Stimulated activated CD8-positive, alpha-beta memory T cell treated with anti-CD3 and anti-CD28 coated beads, Interleukin-15, amount 100 ng/mL, for 48 hours (primary cell): ENCODE data around the gene WDR90.

Source experiments
- DNase-seq, 2 donors: peaks; one replicate each; pipeline ENCODE4 v3.0.0-alpha.2; 2020; ENCODE audit warnings: low read depth in 2 of 2

Gene WDR90

DNA sequence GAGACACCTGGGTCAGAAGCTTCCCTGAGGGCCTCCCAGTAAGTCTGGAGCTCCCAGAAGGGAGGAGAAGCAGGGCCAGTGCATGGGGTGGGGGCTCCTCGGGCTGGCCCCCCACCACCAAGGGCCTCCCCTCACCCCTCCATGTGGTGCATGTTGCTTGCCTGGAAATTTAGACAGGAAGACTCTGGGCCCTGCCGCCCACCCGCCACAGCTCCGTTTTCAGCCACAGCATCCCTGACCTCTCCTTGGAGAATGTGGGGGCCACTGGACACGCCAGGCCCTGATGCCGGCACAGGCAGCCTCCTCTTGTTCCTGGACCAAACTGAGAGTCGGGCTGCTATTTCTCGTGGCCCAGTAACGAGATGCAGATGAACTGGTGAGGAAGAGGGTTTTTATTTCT, 10.3 kb upstream of the WDR90 start:
- DNase-seq, result no peak

DNA sequence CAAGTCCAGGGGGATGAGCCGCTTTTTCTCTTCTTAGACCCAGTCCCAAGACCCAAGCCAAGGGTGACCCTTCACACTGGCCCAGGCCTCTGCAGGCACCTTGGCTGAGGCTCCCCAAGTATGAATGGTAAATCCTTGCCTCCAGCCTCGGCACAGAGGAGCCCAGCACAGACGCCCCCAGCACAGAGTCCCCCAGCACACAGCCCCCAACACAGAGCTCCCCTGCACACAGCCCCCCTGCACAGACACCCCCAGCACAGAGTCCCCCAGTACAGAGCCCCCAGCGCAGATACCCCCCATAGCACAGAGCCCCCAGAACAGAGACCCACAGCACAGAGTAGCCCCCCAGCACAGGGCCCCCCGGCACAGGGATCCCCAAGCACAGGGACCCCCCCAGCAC, 8.6 kb upstream of the WDR90 start:
- DNase-seq, result no peak

DNA sequence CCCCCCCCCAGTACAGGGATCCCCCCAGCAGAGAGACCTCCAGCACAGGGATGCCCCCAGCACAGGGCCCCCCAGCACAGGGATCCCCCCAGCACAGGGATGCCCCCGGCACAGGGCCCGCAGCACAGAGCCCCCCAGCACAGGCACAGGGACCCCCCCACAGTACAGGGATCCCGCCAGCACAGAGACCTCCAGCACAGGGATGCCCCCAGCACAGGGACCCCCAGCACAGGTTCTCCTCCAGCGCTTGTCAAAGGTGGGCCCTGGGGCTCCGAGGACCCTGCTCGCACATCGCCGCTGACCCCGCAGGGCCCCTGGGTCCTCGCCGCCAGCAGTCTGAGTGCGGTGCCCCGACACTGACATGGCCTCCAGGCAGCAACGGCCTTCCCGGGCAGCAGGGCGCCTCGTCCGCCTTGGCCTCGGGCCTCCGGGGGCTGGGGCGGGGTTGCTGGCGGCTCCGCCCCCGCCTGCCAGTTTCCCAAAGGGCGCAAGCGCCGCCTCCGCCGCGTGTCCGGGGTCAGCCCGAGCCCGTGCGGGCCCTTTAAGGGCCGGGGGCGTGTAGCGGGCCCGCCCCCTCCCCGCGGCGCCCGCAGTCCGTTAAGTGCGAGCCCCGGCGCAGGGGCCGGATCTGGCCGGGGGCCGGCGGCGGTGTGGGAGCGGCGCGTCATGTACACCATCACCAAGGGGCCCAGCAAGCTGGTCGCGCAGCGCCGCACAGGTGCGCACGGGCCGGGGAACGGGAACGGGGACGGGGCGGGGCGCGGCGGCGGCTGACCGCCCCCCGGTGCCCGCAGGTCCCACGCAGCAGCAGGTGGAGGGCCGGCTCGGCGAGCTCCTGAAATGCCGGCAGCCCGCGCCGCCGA, 7.6 kb upstream of the WDR90 start, which contains the start of gene MCRIP2:
Gene MCRIP2, plus strand, starts transcription at position 503 of the 863 bp plus-strand sequence. Its CDS starts 164 bp downstream, at position 667.
- DNase-seq, result peak; percentile 73 to 80

DNA sequence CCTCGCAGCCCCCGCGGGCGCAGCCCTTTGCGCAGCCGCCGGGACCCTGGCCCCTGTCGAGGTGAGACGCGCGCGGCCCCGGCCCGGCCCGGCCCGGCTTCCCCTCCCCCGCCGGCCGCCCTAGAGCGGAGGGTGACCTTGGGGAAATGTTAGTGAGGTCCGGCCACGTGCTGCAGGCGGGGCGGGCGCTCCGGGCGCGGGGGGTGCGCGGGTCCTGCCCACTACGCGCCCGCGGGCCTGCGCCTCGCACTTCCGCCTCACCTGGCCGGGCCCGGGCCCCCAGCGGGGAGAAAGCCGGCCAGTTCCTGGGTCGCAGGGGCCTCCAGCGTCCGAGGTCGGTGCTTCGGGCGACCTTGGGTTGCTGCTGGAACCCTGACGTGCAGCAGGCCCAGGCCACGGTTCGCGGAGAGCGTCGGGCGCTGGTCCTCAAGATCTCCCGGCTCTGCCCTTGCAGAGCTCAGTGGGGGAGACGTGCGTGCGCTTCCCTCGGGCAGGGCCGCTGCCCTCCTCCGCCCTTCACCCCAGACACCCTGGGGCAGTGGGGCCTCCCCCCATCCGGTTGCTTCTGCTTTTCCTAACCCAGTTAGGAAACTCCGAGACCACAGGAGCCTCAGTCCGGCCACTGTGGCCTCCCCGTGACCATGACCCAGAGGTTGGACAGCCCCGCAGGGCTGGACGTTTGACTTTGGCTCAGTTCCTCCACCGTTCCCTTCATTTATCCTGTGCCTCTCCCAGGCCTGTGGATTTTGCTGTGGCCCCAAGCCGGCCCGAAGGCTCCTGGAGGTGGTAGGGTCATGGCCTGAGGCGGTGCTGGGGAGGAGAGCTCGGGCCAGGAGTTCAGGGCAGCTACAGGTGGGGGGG, 6.7 kb upstream of the WDR90 start:
- peak in 1 of 2 donors; percentile 21 for DNase-seq

DNA sequence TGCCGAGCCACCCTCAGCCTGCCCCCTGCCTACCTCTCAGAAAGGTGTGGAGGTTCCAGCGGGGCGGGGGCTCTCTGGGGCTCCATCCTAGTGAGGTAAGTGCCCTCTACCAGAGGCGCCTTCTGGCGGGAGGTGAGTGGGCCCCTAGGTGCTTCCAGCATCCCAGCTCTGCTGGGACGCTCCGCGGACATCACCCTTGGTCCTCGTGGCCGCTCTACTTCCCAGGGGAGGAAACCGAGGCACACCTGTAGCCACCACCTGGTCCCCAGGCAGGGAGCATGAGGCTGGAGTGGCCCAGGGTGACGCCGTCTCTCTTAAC, 6.2 kb upstream of the WDR90 start:
- no peak for DNase-seq

DNA sequence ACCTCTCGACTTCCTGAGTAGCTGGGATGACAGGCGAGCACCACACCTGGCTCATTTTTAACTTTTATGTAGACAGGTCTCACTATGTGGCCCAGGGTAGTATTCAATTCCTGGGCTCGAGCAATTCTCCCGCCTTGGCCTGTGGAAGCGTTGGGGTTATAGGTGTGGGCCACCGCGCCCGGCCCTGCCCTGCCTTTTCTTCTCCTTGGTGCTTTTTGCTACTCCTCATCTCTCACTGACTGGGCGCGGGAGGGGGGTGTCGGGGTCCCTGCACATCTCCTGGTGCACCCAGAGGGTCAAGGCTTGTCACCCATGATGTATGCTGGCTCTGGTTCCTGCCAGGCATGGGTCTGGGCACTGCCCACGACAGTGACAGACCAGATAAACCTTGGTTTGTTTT, 4.6 kb upstream of the WDR90 start:
- DNase-seq, result no peak

DNA sequence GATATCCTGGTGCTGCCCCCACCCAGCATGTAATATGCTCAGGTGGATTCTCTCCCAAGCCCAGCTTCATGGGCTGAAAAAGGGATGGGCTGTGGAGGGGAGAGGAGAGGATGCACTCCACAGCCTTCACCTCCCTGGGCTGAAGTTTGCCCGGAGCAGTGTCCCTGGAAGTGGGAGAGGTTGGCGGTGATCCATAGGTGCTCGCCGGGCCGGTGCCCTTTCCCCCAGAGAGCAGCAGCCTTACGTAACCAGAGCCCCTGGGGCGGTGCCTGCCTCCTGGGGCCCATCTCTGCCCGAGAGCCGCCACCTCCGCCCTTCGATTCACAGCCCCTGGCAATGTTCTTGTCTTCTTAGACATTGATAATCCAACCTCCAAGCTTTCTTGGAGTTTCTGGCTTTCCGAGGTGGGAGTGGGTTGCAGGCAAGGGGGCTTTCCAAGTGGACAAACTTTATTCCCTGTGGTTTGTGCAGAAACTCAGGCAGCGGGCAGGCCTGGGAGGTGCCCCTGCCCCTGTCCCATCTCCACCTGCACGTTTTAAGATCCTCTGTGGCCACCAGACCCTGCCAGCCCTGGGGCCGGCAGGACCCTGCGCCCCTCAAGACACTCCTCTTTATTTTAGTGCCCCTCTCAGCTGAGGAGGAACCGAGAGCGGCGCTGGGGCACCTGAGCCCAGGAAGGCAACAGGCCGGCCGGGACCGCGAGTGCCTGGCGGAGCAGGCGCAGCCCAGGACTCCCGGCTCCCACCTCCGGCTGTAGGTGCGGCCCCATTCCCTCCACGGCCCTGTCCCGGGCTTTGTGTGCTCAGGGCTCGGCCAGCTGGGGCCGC, 3.1 kb upstream of the WDR90 start:
- no peak for DNase-seq

DNA sequence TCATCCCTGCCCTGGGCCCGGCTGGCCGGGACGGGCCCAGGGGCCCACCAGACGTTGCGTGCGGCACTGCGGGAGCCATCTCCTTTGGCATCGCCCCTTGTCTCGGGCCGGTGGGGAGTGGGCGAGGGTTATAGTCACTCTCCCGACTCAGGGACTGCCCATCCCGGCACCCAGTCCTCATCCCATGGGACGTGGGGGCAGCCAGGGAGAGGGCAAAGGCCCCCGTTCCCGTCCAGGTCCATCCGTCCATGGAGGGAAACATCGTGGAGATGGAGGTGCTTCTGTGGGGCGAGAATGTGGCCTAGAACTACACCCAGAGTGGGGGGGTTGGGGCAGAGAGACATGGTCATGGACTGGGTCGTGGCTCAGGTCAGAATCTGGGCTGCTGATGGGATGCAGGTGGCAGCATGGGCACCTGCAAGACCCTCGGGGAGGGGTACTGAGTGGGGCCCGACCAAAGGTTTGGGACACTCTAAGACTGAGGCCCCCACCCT, 2.4 kb upstream of the WDR90 start:
- DNase-seq, result no peak

DNA sequence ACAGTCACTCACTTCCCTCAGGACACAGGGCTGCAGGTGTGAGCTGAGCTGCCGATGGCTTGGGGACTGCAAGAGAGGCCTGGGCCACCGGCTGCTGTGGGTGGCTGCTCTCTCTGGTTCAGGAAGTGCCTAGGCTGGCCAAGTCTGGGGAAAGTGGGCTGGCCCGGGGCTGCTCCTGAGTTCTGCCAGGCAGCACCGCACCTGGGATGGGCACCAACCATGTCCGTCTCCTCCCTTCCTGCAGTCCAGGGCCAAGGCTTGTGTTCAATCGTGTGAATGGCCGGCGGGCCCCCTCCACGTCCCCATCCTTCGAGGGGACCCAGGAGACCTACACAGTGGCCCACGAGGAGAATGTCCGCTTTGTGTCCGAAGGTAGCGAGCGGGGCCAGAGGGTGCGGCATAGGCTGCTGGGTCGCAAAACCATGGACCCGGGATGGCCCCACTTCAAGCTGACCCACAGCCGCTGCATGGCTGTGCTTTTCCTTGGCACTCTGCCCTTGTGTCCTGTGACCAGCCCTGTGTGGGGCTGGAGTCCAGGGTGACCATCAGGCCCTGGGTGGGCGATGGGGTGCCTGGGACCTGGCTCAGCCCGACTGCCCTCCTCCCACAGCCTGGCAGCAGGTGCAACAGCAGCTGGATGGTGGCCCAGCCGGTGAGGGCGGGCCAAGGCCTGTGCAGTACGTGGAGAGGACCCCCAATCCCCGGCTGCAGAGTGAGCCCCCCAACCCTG, 1.8 kb upstream of the WDR90 start:
- no peak for DNase-seq

DNA sequence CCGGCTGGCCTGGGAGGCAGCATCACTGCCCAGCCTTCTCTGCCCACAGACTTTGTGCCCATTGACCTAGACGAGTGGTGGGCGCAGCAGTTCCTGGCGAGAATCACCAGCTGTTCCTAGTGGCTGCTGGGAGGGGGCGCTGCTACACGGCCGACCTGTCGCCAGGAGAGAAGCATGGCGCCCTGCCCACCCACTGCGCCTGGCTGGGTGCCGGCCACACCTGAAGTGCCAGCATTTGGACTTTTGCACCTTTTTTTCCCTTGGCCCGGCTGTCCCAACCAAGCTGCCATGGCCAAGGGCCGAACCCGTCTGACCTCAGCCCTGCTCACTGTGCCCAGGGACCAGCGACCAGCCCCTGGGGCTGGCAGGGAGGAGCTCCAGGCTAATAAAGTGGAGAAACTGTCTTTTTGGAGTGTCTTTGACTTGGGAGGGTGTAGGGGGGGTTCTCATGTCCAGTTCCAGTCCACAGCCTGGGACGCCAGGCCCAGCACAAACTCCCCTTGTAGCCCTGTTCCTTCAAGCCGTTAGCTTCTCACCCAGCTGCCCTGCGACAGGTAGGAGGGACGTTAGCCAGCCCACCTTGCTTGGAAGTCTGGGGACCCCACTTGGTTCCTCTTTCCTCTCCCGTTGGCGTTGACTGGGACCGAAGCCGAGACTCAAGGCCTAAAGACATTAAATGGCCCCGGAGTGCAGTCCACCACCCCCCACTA, 939 bp upstream of the WDR90 start:
- peak; percentile 41 to 47 for DNase-seq

DNA sequence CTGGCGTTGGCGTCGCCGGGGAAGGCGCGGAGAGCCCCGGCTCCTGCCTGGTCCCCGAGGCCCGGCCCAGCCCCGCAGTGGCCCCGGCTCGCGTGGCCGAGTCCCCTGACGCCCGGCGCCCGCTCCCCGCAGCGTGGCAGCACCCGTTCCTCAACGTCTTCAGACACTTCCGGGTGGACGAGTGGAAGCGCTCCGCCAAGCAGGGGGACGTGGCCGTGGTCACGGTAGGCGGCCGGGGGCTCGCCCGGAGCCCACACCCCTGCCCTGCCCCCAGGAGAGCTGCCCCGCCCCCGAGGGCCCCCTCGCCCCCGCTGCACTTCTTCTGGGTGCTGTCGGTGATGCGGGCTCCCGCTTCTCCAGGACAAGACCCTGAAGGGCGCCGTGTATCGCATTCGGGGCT, 466 bp downstream of the WDR90 start:
- DNase-seq, result no peak

DNA sequence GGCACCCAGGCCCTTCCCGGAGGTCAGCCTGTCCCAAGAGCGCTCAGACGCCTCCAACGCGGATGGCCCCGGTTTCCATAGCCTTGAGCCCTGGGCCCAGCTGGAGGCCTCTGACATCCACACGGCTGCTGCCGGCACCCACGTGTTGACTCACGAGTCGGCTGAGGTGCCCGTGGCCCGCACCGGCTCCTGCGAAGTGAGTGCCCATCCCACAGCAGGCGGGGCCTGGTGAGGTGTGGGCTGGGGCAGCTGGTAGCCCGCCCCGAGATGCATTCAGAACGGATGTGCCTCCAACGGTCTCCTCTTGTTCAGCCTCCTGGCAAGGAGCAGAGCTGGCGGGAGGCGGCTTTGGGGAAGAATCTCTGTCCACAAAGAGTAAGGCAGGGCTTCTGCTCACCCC, 2.7 kb downstream of the WDR90 start:
- DNase-seq, result no peak

DNA sequence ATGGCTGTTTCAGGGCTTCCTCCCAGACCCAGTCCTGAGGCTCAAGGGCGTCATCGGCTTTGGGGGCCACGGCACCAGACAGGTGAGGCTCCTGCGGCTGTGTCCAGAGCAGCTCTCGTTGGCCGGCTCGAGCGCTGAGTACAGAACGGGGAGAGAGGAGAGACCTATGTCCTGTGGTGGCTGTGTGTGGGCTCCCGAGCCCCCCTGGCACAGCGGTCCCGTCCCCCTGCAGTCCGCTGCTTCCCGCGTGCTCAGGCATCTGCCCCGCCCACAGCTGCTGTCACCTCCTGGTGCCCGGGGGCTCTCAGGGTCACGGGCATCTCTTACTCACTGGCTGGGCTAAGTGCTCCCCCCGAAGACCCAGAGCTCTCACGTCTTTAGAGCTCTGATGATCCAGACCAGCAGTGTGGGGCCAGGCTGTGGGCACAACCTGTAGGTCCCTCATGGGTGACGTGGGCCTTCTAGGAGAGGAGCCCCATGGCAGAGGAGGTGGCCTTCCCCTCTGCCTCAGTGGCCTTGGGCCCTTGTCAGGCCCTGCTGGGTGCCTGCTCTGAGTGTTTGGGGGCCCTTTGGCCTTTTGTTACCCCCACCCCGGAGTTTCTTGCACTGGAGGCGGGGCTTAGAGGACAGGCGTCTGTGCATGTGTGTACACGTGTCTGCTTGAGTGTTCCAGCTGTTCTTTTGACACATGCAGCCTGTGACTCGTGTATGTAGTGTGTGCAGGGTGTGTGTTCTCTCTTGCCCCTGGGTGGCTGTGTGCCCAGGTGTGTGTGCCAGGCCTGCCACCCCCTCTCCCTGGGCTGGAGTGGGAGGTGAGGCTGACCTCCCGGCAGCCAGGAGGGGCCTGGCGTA, 3.5 kb downstream of the WDR90 start:
- DNase-seq, result no peak

DNA sequence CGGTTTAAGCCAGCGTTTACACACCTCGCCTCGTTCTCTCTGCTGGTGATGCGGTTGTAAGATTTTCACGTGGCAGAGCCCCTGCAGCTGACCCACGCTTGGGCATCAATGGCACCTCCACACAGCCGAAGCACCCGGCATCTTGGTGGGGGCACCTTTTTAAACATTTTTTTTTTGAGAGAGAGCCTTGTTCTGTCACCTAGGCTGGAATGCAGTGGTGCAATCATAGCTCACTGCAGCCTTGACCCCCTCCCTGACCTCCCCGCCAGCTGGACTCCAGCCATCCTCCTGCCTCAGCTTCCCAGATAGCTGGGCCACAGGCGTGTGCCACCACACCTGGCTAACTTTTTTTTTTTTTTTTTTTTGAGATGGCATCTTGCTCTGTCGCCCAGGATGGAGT, 4.9 kb downstream of the WDR90 start:
- no peak for DNase-seq

DNA sequence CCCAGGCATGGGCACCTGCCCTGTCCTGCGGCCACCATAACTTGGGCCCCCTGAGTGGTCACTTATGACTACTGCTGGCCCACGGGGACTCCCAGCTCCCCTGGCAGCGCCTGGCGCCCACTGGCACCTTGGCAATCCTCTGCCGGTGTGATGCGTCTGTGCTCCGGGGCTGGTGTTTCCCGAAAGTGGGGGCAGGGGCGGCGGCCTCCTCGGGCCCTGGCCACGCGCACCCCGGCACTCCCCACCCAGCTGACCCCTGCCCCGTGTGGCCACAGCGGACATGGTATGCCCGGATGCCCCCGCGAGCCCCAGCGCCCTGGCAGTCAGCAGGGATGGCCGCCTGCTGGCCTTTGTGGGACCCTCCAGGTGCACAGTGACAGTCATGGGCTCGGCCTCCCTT, 8.3 kb downstream of the WDR90 start:
- no peak for DNase-seq

DNA sequence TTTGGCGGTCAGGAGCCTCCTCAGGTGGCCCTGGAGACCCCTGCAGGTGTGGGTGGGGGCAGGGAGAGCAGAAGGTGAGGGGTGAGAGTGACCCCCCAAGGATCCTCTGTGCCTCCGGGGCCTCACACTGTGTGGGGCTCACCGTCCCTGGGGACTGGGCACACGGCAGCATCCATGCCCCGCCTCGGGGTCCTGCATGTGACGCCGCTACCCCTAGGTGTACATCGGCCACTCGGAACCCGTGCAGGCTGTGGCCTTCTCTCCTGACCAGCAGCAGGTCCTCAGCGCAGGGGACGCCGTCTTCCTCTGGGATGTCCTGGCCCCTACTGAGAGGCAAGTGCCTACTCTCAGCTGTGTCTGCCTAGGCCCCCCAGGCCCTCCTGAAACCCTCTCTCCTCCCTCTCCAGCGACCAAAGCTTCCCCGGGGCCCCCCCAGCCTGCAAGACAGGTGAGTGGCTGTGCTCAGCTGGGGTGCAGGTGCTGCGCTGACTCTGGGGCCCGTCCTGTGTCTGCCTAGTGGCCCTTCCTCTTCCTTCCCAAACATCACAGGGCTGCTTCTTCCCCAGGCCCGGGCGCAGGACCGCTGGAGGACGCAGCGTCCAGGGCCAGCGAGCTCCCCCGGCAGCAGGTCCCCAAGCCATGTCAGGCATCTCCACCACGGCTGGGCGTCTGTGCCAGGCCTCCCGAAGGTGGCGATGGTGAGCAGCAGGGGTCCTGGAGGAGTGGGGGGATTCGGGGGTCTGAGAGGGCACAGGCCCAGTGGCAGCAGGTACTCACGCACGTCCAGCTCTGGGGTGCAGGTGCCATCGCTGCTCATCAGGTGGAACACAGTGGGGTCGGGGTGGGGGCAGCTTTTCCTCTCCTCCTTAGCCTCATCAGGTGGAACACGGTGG, 9.8 kb downstream of the WDR90 start:
- no peak for DNase-seq

DNA sequence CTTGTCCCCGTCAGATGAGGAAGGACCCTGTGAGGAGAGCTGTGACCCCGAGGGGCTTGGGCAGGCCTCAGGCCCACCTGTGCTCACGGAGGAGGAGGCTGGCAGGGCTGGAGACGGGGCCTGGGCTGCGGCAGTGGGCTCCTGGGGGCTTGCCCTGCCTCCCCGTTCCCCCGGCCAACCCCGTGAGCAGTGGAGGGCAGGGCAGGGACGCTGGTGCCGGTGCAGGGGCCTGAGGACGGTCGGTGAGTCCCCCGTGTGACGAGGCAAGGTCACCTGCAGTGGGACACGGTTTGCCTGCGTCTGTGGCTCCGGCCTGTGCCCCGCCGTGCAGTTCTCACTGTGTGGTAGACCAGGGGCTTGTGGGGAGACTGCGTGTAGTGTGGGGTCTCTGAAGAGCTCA, 10.5 kb downstream of the WDR90 start:
- no peak for DNase-seq

DNA sequence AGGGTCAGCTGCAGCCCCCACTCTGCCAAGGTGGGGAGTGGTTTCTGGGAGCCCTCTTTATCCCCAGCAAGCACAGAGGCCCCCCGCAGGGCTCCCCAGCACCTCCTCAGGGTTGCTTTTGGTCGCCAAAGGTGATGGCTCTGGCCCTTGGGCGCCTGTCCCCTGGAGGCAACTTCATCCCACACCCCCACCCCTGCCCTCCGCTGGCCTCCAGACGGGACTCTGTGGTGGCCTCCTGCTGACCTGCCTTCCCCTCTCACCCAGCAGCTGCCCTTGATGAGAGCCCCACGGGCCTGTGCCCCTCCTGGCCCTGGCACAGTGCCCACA, 10.9 kb downstream of the WDR90 start:
- no peak for DNase-seq
